ENCODE results near the gene EPGN.

Gene EPGN

GRCh38 chr4:74329307-74329706 lies 21.0 kb downstream of the EPGN start:
- DNase-seq (ENCODE audit: low read depth), result no peak
- no peak for TF ChIP-seq CTCF (conservative IDR thresholded peaks at IDR 0.05; ENCODE audit: control insufficient read depth, insufficient read depth, low read depth, low read length)
- no peak overlapping the region for H3K4me3 ChIP-seq (ENCODE audit: control insufficient read depth, low read depth, low read length)

GRCh38 chr4:74330295-74330750 lies 22.1 kb downstream of the EPGN start:
- no peak for DNase-seq (ENCODE audit: low read depth)
- H3K4me3 ChIP-seq (ENCODE audit: control insufficient read depth, low read depth, low read length), result no peak overlapping the region
- no peak for TF ChIP-seq CTCF (conservative IDR thresholded peaks at IDR 0.05; ENCODE audit: control insufficient read depth, insufficient read depth, low read depth, low read length)

GRCh38 chr4:74331252-74331651 lies 23.0 kb downstream of the EPGN start:
- H3K4me3 ChIP-seq (ENCODE audit: control insufficient read depth, low read depth, low read length), result no peak overlapping the region
- TF ChIP-seq CTCF (conservative IDR thresholded peaks at IDR 0.05; ENCODE audit: control insufficient read depth, insufficient read depth, low read depth, low read length), result no peak
- no peak for DNase-seq (ENCODE audit: low read depth)

GRCh38 chr4:74331944-74332343 lies 23.7 kb downstream of the EPGN start:
- DNase-seq (ENCODE audit: low read depth), result no peak
- TF ChIP-seq CTCF (conservative IDR thresholded peaks at IDR 0.05; ENCODE audit: control insufficient read depth, insufficient read depth, low read depth, low read length), result no peak
- no peak overlapping the region for H3K4me3 ChIP-seq (ENCODE audit: control insufficient read depth, low read depth, low read length)

- no peak overlapping the region for H3K4me3 ChIP-seq (ENCODE audit: control insufficient read depth, low read depth, low read length)
- TF ChIP-seq CTCF (conservative IDR thresholded peaks at IDR 0.05; ENCODE audit: control insufficient read depth, insufficient read depth, low read depth, low read length), result no peak
- DNase-seq (ENCODE audit: low read depth), result no peak
Measured at GRCh38 chr4:74334636-74335035, 26.4 kb downstream of the EPGN start.

GRCh38 chr4:74335341-74336021 lies 27.2 kb downstream of the EPGN start:
- H3K4me3 ChIP-seq (ENCODE audit: control insufficient read depth, low read depth, low read length), result no peak overlapping the region
- DNase-seq (ENCODE audit: low read depth), result no peak
- TF ChIP-seq CTCF (conservative IDR thresholded peaks at IDR 0.05; ENCODE audit: control insufficient read depth, insufficient read depth, low read depth, low read length), result no peak

Data from fibroblast of mammary gland (primary cell).